Islet of Langerhans (tissue), 1 donor: Measurements from ENCODE around the gene DNAH2.

Experiments
- FAIRE-seq: peaks from one replicate; lab custom pipeline; 2011; peaks lifted over from hg19 to GRCh38; lab: Jason Lieb, UNC

DNAH2 gene

GRCh38 chr17:7875804-7876370, 158.3 kb downstream of the DNAH2 start:
- no peak for FAIRE-seq

GRCh38 chr17:7878234-7878633, 160.7 kb downstream of the DNAH2 start:
- FAIRE-seq: peak; percentile 45

- no peak for FAIRE-seq
Observed at GRCh38 chr17:7880076-7880868, 162.7 kb downstream of the DNAH2 start.

- FAIRE-seq: no peak
Observed at GRCh38 chr17:7881276-7882054, 163.9 kb downstream of the DNAH2 start.

- FAIRE-seq: no peak
Observed at GRCh38 chr17:7882068-7882467, 164.5 kb downstream of the DNAH2 start.

GRCh38 chr17:7882629-7883028, 165.1 kb downstream of the DNAH2 start:
- FAIRE-seq: peak; percentile 64
